Measurements from ENCODE around the gene TMPRSS11F. TPM values are rescaled to one million over a fixed set of nuclear protein-coding genes. Genes with fewer than 3 reads are reported as not detected.

The TMPRSS11F gene
- polyA plus RNA-seq, 1 donor from 2014 or later: not detected

DNA sequence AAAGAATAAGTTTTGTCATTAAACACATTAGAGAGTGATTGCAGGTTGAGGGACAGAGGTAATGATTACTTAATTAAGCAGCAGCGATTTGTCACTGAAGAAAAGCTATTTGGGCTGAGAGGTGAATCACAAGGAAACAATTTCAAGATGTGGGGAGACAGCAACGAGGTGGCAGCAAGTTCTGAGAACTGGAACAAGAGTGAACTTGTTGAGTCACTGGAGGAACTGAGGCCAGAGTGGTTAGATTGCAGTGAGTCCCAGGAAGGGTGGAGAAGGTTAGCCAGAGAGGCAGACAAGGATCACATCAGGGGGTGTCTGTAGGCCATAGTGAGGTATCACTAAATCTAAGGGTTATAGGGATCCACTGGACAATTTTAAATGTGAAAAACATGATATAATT lies 108.5 kb downstream of the TMPRSS11F start:
- Histone ChIP-seq H3K36me3 (ENCODE audit: insufficient read depth, low read length) (no peaks in the 10 kb centered on the region), H3K9ac (ENCODE audit: low read length) (no peak overlapping the region), H3K9me3 (ENCODE audit: low read length) (no peaks in the 10 kb centered on the region), H4K20me1 (ENCODE audit: insufficient read depth) (no peaks in the 10 kb centered on the region), H3K9me2 (ENCODE audit: insufficient read depth, low read length) (no peaks in the 10 kb centered on the region), H3K27ac (ENCODE audit: low read length) (no peak overlapping the region), H3K79me2 (replicated peaks; ENCODE audit: insufficient read depth, low read length) (no peaks in the 10 kb centered on the region), H3K4me3 (ENCODE audit: low read length) (no peak overlapping the region), H2AFZ (ENCODE audit: low read depth, low read length) (no peak overlapping the region), H3K27me3 (ENCODE audit: insufficient read depth, low read depth, low read length) (no peaks in the 10 kb centered on the region), H3F3A (ENCODE audit: insufficient read depth, low read length, poor library complexity, severe bottlenecking) (no peaks in the 10 kb centered on the region), H3K4me2 (ENCODE audit: low read length) (no peak overlapping the region)
- TF ChIP-seq, protein P1, sequence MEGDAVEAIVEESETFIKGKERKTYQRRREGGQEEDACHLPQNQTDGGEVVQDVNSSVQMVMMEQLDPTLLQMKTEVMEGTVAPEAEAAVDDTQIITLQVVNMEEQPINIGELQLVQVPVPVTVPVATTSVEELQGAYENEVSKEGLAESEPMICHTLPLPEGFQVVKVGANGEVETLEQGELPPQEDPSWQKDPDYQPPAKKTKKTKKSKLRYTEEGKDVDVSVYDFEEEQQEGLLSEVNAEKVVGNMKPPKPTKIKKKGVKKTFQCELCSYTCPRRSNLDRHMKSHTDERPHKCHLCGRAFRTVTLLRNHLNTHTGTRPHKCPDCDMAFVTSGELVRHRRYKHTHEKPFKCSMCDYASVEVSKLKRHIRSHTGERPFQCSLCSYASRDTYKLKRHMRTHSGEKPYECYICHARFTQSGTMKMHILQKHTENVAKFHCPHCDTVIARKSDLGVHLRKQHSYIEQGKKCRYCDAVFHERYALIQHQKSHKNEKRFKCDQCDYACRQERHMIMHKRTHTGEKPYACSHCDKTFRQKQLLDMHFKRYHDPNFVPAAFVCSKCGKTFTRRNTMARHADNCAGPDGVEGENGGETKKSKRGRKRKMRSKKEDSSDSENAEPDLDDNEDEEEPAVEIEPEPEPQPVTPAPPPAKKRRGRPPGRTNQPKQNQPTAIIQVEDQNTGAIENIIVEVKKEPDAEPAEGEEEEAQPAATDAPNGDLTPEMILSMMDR (IDR thresholded peaks at IDR 0.05; ENCODE audit: poor library complexity, severe bottlenecking): no peak
- TF ChIP-seq POLR2AphosphoS5 (IDR thresholded peaks at IDR 0.05): no peak
- TF ChIP-seq RAD21 (conservative IDR thresholded peaks at IDR 0.05): no peak
- no peak for TF ChIP-seq SMC3 (conservative IDR thresholded peaks at IDR 0.05; ENCODE audit: poor library complexity)
- TF ChIP-seq EP300 (conservative IDR thresholded peaks at IDR 0.05; ENCODE audit: poor library complexity, severe bottlenecking): no peak
- no peak for TF ChIP-seq MXI1 (conservative IDR thresholded peaks at IDR 0.05; ENCODE audit: poor library complexity, severe bottlenecking)

DNA sequence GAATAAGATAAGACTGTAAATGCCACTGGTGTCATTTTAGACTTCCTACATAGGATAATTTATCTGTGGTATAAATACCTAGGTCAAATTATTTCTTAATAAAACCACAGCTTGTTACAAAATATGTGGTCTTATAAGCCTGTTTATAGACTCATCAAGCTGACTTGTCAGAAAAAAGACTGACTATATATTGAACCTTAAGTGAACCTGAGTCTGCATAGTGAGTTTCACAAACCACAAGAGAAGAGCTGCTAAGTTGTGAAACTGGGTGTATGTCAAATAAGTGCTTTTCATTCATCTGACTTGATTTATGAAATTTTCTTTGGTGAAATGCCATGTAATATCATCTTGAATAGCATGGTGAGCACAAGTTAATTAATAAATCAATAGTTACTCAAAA lies 118.0 kb downstream of the TMPRSS11F start:
- Histone ChIP-seq H3K4me2 (ENCODE audit: low read length) (no peak overlapping the region), H3F3A (ENCODE audit: insufficient read depth, low read length, poor library complexity, severe bottlenecking) (no peaks in the 10 kb centered on the region), H3K79me2 (replicated peaks; ENCODE audit: insufficient read depth, low read length) (no peaks in the 10 kb centered on the region), H3K9ac (ENCODE audit: low read length) (no peak overlapping the region), H3K4me3 (ENCODE audit: low read length) (no peak overlapping the region), H3K9me3 (ENCODE audit: low read length) (no peaks in the 10 kb centered on the region), H3K9me2 (ENCODE audit: insufficient read depth, low read length) (no peaks in the 10 kb centered on the region), H2AFZ (ENCODE audit: low read depth, low read length) (no peak overlapping the region), H3K27ac (ENCODE audit: low read length) (no peak overlapping the region), H3K27me3 (ENCODE audit: insufficient read depth, low read depth, low read length) (no peaks in the 10 kb centered on the region), H4K20me1 (ENCODE audit: insufficient read depth) (no peaks in the 10 kb centered on the region), H3K36me3 (ENCODE audit: insufficient read depth, low read length) (no peaks in the 10 kb centered on the region)
- no peak for TF ChIP-seq EP300 (conservative IDR thresholded peaks at IDR 0.05; ENCODE audit: poor library complexity, severe bottlenecking)
- TF ChIP-seq, protein P1 (IDR thresholded peaks at IDR 0.05; ENCODE audit: poor library complexity, severe bottlenecking): no peak
- TF ChIP-seq TAF1 (IDR thresholded peaks at IDR 0.05; ENCODE audit: low read depth): no peak
- TF ChIP-seq, protein P2, sequence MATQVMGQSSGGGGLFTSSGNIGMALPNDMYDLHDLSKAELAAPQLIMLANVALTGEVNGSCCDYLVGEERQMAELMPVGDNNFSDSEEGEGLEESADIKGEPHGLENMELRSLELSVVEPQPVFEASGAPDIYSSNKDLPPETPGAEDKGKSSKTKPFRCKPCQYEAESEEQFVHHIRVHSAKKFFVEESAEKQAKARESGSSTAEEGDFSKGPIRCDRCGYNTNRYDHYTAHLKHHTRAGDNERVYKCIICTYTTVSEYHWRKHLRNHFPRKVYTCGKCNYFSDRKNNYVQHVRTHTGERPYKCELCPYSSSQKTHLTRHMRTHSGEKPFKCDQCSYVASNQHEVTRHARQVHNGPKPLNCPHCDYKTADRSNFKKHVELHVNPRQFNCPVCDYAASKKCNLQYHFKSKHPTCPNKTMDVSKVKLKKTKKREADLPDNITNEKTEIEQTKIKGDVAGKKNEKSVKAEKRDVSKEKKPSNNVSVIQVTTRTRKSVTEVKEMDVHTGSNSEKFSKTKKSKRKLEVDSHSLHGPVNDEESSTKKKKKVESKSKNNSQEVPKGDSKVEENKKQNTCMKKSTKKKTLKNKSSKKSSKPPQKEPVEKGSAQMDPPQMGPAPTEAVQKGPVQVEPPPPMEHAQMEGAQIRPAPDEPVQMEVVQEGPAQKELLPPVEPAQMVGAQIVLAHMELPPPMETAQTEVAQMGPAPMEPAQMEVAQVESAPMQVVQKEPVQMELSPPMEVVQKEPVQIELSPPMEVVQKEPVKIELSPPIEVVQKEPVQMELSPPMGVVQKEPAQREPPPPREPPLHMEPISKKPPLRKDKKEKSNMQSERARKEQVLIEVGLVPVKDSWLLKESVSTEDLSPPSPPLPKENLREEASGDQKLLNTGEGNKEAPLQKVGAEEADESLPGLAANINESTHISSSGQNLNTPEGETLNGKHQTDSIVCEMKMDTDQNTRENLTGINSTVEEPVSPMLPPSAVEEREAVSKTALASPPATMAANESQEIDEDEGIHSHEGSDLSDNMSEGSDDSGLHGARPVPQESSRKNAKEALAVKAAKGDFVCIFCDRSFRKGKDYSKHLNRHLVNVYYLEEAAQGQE (IDR thresholded peaks at IDR 0.05; ENCODE audit: borderline replicate concordance): no peak
- no peak for TF ChIP-seq POLR2AphosphoS5 (IDR thresholded peaks at IDR 0.05)
- TF ChIP-seq MXI1 (conservative IDR thresholded peaks at IDR 0.05; ENCODE audit: poor library complexity, severe bottlenecking): no peak
- no peak for TF ChIP-seq EZH2 (IDR thresholded peaks at IDR 0.05; ENCODE audit: borderline replicate concordance, insufficient read depth, low read length, poor library complexity, severe bottlenecking)
- no peak for TF ChIP-seq SMC3 (conservative IDR thresholded peaks at IDR 0.05; ENCODE audit: poor library complexity)
- TF ChIP-seq RAD21 (conservative IDR thresholded peaks at IDR 0.05): no peak

Small RNA genes lying within 50 kb of the gene (small RNA-seq; reads per million reads assigned to genes)
- gene RNU6-95P: 0 to 0.99 (median 0.94) reads per million in 3 experiments

Other genes with a start within 250 kb of the TMPRSS11F start
- gene TMPRSS11D, start 245.9 kb downstream of the TMPRSS11F start, polyA plus RNA-seq: not detected in 2 replicates
- gene TMPRSS11A, start 166.4 kb downstream of the TMPRSS11F start, polyA plus RNA-seq: not detected in 2 replicates
- not detected in 2 replicates for gene TMPRSS11B, start 115.8 kb upstream of the TMPRSS11F start, polyA plus RNA-seq
- gene YTHDC1, start 220.2 kb upstream of the TMPRSS11F start, polyA plus RNA-seq: 131 and 139 TPM in 2 replicates

Measured in neural cell (in vitro differentiated cells).